LoVo (cell line): Measurements from ENCODE around the gene MAPK1.
"Not testable (repeated sequence)": the region's sequence is repeated elsewhere in the genome, so short reads cannot be mapped to it uniquely, and the experiment has no call there.

Source experiments
- DNase-seq: peaks from one replicate; pipeline ENCODE4 v3.0.0-alpha.2; 2016; ENCODE audit warnings: low spot score

The MAPK1 gene

DNA sequence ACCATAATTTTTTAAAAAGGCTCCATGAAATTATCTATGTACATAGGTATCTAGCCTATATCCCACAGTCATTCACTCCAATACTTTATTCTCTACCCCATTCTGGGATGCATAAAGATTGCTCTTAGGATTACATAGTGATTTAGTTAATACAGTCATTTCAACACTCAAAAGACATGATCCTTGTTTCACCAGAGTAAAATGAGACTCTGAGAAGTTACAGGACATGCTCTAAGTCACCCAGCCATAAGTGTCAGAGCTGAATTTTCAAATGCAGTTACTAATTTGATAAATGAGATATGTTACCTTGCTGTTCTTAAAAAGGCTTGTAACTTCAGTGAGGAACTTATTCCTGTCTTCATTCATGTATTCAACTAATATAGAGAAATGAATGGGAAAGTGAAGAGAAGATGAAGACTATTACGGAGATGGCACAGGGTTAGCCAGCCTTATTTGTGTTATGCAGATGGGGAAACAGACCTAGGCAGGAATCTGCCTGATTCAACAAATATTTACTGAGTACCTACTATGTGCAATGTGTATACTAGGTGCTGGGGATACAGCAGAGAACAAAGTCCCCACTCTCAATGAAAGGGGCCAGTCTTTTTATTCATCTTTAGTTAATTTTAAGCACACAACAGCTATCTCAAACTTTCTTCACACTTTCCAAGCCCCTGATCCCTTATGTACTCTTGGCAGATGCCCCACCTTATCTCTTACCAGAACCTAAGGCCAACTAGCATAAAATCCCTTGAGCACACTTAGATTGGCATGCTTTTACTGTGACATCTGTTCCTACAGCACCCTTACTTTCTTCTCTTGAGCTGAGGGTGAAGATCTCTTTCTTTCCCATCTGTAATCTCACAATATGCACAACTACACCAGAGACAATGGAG is 21.6 kb downstream of the MAPK1 start:
- DNase-seq = no peak

GRCh38 chr22:21842946-21843345 is 24.5 kb downstream of the MAPK1 start:
- no peak for DNase-seq

DNA sequence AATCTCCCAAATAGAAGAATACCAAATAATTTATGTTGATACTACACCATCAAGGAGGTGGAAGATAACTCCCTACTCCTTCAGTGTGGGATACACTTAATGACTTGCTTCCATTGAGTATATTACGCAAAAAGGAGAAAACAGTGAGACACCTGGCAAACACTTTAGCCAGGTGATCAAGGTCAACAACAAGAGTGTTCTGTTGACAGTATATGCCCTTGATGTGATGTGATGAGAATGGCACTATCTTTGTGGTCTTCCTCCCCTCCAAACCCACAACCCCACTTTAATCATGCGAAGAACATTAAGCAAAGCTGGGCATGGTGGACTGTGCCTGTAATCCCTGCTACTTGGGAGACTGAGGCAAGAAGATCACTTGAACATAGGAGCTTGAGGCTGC is 26.0 kb downstream of the MAPK1 start:
- no peak for DNase-seq

GRCh38 chr22:21840236-21840823 is 27.1 kb downstream of the MAPK1 start:
- no peak for DNase-seq

- DNase-seq = no peak
Observed at GRCh38 chr22:21839765-21840140, 27.7 kb downstream of the MAPK1 start.

DNA sequence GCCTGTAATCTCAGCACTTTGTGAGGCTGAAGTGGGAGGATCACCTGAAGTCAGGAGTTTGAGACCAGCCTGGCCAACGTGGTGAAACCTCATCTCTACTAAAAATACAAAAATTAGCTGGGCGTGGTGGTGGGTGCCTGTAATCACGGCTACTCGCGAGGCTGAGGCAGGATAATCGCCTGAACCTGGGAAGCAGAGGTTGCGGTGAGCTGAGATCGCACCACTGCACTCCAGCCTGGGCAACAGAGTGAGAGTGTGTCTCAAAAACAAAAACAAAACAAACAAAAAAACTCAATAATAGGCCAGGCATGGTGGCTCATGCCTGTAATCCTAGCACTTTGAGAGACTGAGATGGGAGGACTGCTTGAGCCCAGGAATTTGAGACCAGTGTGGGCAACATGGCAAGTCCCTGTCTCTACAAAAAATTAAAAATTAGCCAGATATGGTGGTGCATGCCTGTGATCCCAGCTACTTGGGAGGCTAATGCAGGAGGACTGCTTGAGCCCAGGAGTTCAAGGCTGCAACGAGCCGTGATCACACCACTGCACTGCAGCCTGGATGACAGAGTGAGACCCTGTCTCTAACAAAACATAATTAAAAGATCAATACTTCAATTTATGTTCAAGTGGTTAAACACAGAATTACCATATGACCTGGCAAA is 28.2 kb downstream of the MAPK1 start:
- not testable (repeated sequence) for DNase-seq

DNA sequence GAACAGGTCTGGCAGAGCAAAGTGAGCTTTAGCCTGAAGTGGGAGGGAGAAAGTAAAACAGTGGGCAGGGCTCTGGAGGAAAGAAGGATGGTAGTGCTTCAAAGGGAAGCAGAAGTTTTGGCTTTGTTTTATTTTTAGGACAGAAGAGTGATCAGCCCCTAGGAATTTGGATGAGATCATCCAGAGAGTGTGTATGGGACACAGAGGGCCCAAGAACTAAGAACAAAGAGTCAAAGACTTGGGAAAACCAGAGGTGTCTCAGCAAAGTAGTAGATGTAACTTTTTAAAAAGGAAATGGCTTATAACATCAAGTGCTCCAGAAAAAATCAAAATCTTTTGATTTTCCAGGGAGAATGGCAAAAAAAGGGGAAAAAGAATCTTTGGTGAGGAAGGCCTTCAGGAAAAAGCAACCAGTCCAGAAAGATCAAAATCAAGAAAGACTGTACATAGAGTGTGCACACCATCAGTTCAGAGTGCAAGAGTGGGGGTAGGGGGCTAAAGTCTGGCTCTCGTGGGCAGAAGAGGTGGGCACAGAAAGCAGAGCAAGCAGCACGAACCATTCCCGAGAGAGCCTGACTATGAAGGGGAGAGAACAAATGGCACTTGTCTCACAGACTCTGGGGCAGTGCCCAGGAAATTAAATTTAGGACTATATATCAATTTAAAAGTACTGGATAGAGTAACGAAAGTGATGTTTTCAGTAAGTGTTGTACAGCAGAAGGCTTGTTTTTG is 30.0 kb downstream of the MAPK1 start:
- DNase-seq = peak; percentile 6

DNA sequence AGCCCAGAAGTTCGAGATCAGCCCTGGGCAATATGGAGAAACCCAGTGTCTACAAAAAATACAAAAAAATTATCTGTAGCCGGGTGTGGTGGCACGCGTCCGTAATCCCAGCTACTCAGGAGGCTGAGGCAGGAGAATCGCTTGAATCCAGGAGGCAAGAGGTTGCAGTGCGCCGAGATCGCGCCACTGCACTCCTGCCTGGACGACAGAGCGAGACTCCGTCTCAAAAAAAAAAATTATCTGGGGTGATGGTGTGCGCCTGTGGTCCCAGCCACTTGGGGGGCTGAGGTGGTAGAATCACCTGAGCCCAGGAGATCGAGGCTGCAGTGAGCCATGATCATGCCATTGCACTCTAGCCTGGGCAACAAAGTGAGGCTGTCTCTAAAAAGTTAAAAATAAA is 31.0 kb downstream of the MAPK1 start:
- DNase-seq = not testable (repeated sequence)

- no peak for DNase-seq
Observed at GRCh38 chr22:21835378-21835777, 32.1 kb downstream of the MAPK1 start.

DNA sequence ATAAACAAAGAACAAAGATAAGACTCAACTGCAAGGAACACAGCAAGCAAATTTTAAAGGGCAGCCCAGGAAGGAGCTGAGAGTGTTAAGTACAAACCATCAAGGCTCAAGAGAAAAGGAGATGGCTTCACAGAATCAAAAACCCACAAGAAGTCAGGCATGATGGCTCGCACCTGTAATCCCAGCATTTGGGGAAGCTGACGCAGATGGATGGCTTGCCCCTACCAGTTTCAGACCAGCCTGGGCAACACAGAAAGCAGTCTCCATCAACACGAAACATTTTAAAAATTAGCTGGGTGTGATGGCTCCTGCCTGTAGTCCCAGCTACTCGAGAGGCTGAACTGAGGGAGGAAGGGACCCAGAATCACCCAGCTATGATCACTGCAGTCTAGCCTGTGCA is 32.6 kb downstream of the MAPK1 start:
- DNase-seq = no peak

GRCh38 chr22:21832291-21833290 is 34.9 kb downstream of the MAPK1 start:
- no peak for DNase-seq

DNA sequence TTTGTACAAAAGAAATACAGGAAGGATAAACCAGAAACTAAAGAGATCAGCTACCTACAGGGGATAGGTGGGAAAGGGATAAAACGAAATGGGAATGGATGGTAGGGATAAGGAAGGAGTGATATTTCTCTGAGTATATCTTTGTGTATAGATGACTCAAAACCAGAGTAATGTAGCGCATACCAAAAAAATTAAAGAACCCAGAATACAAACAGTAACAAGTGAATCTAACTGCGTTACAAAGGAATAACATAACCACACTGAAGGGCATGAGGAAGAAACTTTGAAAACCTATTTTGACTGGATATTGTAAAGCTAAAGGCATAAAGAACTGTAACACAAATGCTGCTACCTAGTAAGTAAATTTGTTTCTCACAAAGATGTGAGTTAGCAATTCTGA is 37.9 kb downstream of the MAPK1 start:
- DNase-seq = no peak

- DNase-seq = no peak
Observed at GRCh38 chr22:21828268-21828638, 39.2 kb downstream of the MAPK1 start.

- no peak for DNase-seq
Observed at GRCh38 chr22:21827628-21828267, 39.7 kb downstream of the MAPK1 start.

DNA sequence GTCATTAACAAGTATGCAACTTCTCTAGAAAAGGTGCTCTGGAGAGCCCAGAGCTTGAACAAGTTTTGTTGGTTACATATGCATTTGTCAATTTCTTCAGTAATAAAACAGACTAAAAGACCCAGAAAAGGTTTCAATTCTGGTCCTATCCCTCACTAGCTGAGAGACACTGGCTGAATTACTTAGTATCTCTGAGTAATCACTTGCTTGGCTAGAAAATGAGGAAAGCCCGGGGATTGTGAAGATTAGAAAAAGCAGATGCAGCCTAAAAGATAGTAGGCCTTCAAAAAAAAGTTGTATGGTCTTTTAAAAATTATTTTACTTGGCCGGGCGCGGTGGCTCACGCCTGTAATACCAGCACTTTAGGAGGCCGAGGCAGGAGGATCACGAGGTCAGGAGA is 41.2 kb downstream of the MAPK1 start:
- no peak for DNase-seq

DNA sequence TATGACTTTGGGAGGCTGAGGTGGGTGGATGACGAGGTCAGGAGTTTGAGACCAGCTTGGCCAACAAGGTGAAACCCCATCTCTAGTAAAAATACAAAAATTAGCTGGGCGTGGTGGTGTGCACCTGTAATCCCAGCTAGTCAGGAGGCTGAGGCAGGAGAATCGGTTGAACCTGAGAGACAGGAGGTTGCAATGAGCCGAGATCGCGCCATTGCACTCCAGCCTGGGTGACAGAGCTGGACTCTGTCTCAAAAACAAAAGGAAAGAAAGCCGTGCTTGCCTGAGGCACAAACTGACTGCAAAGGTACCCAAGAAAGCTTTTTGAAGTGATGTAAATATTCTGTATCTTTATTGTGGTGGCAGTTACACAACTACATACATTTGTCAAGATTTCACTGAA is 42.5 kb downstream of the MAPK1 start:
- not testable (repeated sequence) for DNase-seq

DNA sequence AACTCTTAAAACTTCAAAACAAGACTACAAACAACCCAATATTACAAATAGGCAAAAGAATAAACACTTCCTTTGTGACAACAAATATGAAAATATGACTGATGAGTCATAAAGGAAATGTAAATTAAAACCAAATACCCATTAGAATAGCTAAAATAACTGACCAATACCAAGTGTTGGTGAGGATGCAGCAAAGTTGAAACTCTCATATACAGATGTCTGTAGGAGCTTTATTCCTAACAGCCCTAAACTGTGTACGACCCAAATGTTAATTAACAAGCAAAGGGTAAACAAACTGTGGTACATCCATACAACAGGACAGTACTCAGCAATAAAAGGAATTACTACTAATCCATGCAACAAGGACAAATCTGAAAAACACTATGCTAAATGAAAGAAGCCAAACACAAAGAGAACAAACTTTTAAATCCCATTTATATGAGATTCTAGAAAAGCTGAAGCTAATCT is 43.0 kb downstream of the MAPK1 start:
- DNase-seq = no peak

DNA sequence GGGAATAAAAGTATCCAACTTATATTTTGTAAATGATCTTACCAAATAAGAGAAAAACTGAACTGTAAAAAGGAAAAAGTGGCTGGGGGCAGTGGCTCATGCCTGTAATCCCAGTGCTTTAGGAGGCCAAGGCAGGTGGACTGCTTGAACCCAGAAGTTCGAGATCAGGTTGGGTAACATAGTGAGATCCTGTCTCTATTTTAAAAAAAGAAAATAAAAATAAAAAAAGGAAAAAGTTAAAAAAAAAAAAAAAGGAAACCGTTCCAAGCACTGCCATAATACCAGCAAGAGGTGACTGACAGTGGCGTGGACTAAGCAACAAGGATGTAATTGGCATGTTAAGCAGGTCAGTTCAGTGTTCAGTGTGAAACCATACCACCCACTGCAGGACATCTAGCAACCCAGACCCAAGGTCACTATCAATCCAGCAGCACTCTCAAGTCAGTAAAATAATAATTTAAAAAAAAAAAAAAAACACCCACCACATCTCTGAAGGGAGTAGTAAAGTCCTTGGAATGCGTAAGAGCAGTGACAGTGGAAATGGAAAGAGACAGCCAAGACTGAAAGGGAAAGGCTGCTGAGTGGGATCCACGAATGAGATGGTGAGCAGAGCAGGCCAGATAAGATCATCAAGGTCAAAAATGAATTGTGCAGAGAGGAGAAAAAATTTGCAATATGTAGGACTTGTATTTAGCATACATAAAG is 43.6 kb downstream of the MAPK1 start:
- no peak for DNase-seq

DNA sequence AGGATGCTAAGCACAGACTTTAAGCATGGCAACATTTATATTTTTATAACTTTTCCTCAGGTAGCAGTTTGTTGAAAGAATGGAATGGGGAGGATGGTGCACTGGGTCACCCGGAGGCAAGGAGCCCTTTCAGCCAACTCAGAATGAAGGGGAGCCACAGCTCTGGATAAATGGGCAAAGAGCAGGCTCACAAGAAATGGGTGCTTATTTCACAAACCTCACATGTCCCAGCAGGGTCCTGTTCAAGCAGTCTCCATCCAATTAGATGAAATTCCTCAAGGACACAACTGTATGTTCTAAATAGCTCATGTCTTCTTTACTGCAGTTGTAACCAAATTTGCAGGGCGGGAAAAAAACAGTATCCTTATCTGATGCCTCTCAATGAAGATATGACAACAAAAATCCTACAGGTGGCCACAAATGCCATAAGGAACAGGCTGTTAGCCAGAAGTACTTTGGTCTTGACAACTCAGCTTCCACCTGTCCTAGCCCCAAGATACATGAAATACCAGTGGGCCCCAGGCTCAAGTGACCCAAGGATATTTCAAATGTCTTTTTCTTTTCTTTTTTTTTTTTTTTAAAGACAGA is 48.2 kb downstream of the MAPK1 start:
- DNase-seq = no peak
